ENCODE data around the gene AP5S1. TPM values are rescaled to one million over a fixed set of nuclear protein-coding genes. Genes with fewer than 3 reads are reported as not detected.

AP5S1 gene
- total and polyA plus RNA-seq, 2 of the 4 experiments (the other 2 are of a cell fraction), result 10.1 to 11.7 TPM

DNA sequence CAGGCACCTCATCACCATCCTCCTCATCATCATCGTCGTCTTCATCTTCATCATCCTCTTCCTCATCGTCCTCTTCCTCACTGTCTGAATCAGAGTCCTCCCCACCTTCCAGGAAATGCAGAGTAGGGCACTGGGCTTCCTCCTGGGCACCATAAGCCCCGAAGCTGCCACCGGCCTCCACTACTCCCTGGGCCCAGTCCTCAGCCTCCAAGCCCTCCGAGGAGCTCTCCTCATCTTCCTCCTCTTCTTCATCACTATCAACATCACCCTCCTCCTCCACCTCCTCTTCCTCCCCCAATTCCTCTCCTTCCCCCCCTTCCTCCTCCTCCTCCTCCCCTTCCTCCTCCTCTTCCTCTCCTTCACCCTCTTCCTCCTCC is 35.5 kb upstream of the AP5S1 start (continued):
- TF ChIP-seq CHD1 (IDR thresholded peaks at IDR 0.05; ENCODE audit: low read depth, low read length) (no peak), CEBPB (IDR thresholded peaks at IDR 0.05; ENCODE audit: low read depth, low read length) (no peak), RAD21 (IDR thresholded peaks at IDR 0.05; ENCODE audit: low read length) (no peak), BHLHE40 (IDR thresholded peaks at IDR 0.05; ENCODE audit: low read depth, low read length) (no peak), MAFK (IDR thresholded peaks at IDR 0.05; ENCODE audit: low read depth, low read length) (no peak)
- TF ChIP-seq, protein P1, sequence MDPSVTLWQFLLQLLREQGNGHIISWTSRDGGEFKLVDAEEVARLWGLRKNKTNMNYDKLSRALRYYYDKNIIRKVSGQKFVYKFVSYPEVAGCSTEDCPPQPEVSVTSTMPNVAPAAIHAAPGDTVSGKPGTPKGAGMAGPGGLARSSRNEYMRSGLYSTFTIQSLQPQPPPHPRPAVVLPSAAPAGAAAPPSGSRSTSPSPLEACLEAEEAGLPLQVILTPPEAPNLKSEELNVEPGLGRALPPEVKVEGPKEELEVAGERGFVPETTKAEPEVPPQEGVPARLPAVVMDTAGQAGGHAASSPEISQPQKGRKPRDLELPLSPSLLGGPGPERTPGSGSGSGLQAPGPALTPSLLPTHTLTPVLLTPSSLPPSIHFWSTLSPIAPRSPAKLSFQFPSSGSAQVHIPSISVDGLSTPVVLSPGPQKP (IDR thresholded peaks at IDR 0.05; ENCODE audit: borderline replicate concordance, low read depth, low read length), result no peak

Measured in IMR-90 (cell line).